Liver (tissue), 9 donors: ENCODE results near the gene CHAC1. TPM values are rescaled to one million over a fixed set of nuclear protein-coding genes. Genes with fewer than 3 reads are reported as not detected.

ENCODE experiments used
- DNase-seq: peaks from one replicate; pipeline ENCODE4 v3.0.0-alpha.2; 2017; ENCODE audit warnings: low spot score
- H3K27ac ChIP-seq, 2 donors: one replicate each; pipeline ENCODE4 v1.7.0; 2013; ENCODE audit warnings: inconsistent platforms in 2 of 2, low read length in 2 of 2, control low read depth in 1 of 2, low read depth in 1 of 2, mild to moderate bottlenecking in 1 of 2
- H3K27me3 ChIP-seq, 4 donors: one replicate each; pipeline versions ENCODE4 v1.6.1 to v1.7.0; 2013; ENCODE audit warnings: low read length in 3 of 4, inconsistent platforms in 1 of 4, mild to moderate bottlenecking in 1 of 4, moderate library complexity in 1 of 4; ENCODE audit not compliant: control insufficient read depth in 4 of 4, insufficient read depth in 4 of 4
- H3K36me3 ChIP-seq, 4 donors: one replicate each; pipeline versions ENCODE4 v1.6.1 to v1.7.0; 2013; ENCODE audit warnings: low read length in 3 of 4, mild to moderate bottlenecking in 3 of 4, low read depth in 1 of 4, moderate library complexity in 1 of 4; ENCODE audit not compliant: control insufficient read depth in 4 of 4, insufficient read depth in 3 of 4
- H3K4me1 ChIP-seq, 4 donors: one replicate each; pipeline versions ENCODE4 v1.6.1 to v1.7.0; 2013; ENCODE audit warnings: low read length in 3 of 4, mild to moderate bottlenecking in 3 of 4, moderate library complexity in 1 of 4; ENCODE audit not compliant: control insufficient read depth in 4 of 4, insufficient read depth in 4 of 4
- H3K4me3 ChIP-seq, 3 donors: one replicate each; pipeline versions ENCODE4 v1.6.1 to v1.7.0; 2013; ENCODE audit warnings: low read length in 3 of 3, control low read depth in 1 of 3, low read depth in 1 of 3, mild to moderate bottlenecking in 1 of 3
- H3K9ac ChIP-seq, 2 donors: one replicate each; pipeline ENCODE4 v1.7.0; 2013; ENCODE audit warnings: low read length in 2 of 2, mild to moderate bottlenecking in 2 of 2, moderate library complexity in 2 of 2, control low read depth in 1 of 2, low read depth in 1 of 2
- H3K9me3 ChIP-seq, 4 donors: one replicate each; pipeline versions ENCODE4 v1.6.1 to v1.7.0; 2013; ENCODE audit warnings: low read length in 3 of 4; ENCODE audit not compliant: control insufficient read depth in 4 of 4
- EGR1 ChIP-seq, 2 donors: IDR thresholded peaks; 2 replicates each; pipeline ENCODE4 v1.6.1; 2016 to 2018; ENCODE audit warnings: antibody characterized with exemption in 2 of 2, low read depth in 2 of 2
- FOXA1 ChIP-seq: IDR thresholded peaks from 2 replicates; pipeline ENCODE4 v1.6.1; 2016; ENCODE audit warnings: antibody characterized with exemption
- FOXA2 ChIP-seq: IDR thresholded peaks from 2 replicates; pipeline ENCODE4 v1.6.1; 2016; ENCODE audit warnings: antibody characterized with exemption
- GABPA ChIP-seq, 2 donors: IDR thresholded peaks in 1 of 2; conservative IDR thresholded peaks in 1 of 2; 2 replicates each; pipeline ENCODE4 v1.6.1; 2016; ENCODE audit warnings: antibody characterized with exemption in 2 of 2, mild to moderate bottlenecking in 1 of 2, moderate library complexity in 1 of 2
- HNF4A ChIP-seq, 2 donors: conservative IDR thresholded peaks; 2 replicates each; pipeline ENCODE4 v1.6.1; 2016; ENCODE audit warnings: antibody characterized with exemption in 2 of 2, mild to moderate bottlenecking in 2 of 2
- HNF4G ChIP-seq: IDR thresholded peaks from 2 replicates; pipeline ENCODE4 v1.6.1; 2016; ENCODE audit warnings: antibody characterized with exemption
- JUND ChIP-seq, 2 donors: IDR thresholded peaks; 2 replicates each; pipeline ENCODE4 v1.6.1; 2016; ENCODE audit warnings: antibody characterized with exemption in 2 of 2
- NR2F2 ChIP-seq: IDR thresholded peaks from 2 replicates; pipeline ENCODE4 v1.6.1; 2016; ENCODE audit warnings: antibody characterized with exemption
- RAD21 ChIP-seq, 2 donors: IDR thresholded peaks; 2 replicates each; pipeline ENCODE4 v1.6.1; 2016; ENCODE audit warnings: antibody characterized with exemption in 2 of 2, mild to moderate bottlenecking in 2 of 2
- RXRA ChIP-seq, 2 donors: IDR thresholded peaks; 2 replicates each; pipeline ENCODE4 v1.6.1; 2017 to 2018; ENCODE audit warnings: antibody characterized with exemption in 2 of 2, mild to moderate bottlenecking in 1 of 2
- SP1 ChIP-seq: IDR thresholded peaks from 2 replicates; pipeline ENCODE4 v1.6.1; 2018; ENCODE audit warnings: antibody characterized with exemption, mild to moderate bottlenecking
- TAF1 ChIP-seq: conservative IDR thresholded peaks from 2 replicates; pipeline ENCODE4 v1.6.1; 2016; ENCODE audit warnings: antibody characterized with exemption, mild to moderate bottlenecking
- YY1 ChIP-seq: IDR thresholded peaks from 2 replicates; pipeline ENCODE4 v1.6.1; 2016; ENCODE audit warnings: antibody characterized with exemption, mild to moderate bottlenecking
- WGBS: extraction: QIAGEN DNeasy Blood & Tissue Kit; methylation state at CpG from one replicate; pipeline ENCODE4 v1.1.7; 2013; 5-methylcytosine and 5-hydroxymethylcytosine counted together
- polyA plus RNA-seq, 2 donors: library from polyadenylated mRNA; stranded (reverse) in 1 of 2; unstranded in 1 of 2; fragments of 200-250 nt in 1 of 2; fragments of >200 nt in 1 of 2; fragmentation: Nextera tagmentation in 1 of 2; extraction: Ambion mirVana in 1 of 2; gene quantifications; one replicate each; pipeline versions ENCODE4 v1.2.1 to v1.2.3, GENCODE V29; 2013 to 2015
- total RNA-seq, 2 donors: library from RNA; depleted of rRNA; stranded (reverse); fragments of >200 nt; gene quantifications; one replicate each; pipeline ENCODE4 v1.2.3, GENCODE V29; 2014
- TF ChIP-seq, protein P1 (sequence below): IDR thresholded peaks from 2 replicates; pipeline ENCODE4 v1.6.1; 2016; ENCODE audit warnings: antibody characterized with exemption, mild to moderate bottlenecking
- TF ChIP-seq, protein P2 (sequence below): fragments of 150-350 bp; IDR thresholded peaks from 2 replicates; pipeline ENCODE4 v1.5.1; 2017; ENCODE audit warnings: improper control_type of control experiment, low read depth, low read length; ENCODE audit not compliant: missing input control
- TF ChIP-seq, protein P3 (sequence below): IDR thresholded peaks from 2 replicates; pipeline ENCODE4 v1.6.1; 2016; ENCODE audit warnings: antibody characterized with exemption
- TF ChIP-seq, protein P4 (sequence below): IDR thresholded peaks from 2 replicates; pipeline ENCODE4 v1.6.1; 2016; ENCODE audit warnings: antibody characterized with exemption
- TF ChIP-seq, protein P5 (sequence below): IDR thresholded peaks from 2 replicates; pipeline ENCODE4 v1.6.1; 2016; ENCODE audit warnings: antibody characterized with exemption
- donor health status: healthy.
- donor health status: healthy.
- donor health status: healthy.
- donor health status: healthy.
- donor health status: healthy.

Gene CHAC1
- total and polyA plus RNA-seq, 4 donors = 0.19 to 3.5 (median 1.1) TPM

DNA sequence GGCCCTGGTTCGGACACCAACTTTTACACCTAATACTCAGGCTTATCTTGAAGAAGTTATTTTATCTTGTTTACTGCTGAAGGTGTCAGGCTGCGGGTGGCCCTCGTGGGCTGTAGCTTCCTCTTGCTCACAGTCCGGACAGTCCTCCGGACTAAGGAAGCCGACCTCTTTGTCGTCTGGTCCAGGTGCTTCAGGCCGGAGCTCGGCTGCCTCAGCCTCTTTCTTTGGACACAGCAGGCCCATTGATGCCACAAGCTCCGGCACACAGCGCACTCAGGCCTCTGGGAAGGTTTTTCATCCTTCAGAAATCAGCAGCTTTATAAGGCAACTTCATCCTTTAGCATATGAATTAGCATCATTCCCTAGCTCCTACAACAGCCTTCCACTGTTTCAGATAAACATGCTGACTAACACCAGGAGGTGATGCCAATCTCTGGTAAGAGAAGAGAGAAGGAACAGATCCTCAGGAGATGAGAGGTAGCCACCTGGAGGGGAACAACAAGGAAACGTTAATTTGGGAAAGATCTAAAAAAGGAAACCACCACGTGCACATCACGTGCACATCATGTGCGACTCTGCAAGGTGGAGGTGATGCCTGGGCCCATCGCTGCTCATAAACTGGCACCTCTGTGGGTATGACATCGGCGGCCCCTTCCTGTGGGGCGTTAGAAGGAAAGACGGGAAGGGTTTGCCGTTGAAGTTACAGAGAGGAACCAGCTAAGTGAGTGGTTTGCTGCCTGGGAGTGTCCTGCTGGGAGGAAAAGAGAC lies 4.4 kb upstream of the CHAC1 start (continued):
- TF ChIP-seq, protein P1, sequence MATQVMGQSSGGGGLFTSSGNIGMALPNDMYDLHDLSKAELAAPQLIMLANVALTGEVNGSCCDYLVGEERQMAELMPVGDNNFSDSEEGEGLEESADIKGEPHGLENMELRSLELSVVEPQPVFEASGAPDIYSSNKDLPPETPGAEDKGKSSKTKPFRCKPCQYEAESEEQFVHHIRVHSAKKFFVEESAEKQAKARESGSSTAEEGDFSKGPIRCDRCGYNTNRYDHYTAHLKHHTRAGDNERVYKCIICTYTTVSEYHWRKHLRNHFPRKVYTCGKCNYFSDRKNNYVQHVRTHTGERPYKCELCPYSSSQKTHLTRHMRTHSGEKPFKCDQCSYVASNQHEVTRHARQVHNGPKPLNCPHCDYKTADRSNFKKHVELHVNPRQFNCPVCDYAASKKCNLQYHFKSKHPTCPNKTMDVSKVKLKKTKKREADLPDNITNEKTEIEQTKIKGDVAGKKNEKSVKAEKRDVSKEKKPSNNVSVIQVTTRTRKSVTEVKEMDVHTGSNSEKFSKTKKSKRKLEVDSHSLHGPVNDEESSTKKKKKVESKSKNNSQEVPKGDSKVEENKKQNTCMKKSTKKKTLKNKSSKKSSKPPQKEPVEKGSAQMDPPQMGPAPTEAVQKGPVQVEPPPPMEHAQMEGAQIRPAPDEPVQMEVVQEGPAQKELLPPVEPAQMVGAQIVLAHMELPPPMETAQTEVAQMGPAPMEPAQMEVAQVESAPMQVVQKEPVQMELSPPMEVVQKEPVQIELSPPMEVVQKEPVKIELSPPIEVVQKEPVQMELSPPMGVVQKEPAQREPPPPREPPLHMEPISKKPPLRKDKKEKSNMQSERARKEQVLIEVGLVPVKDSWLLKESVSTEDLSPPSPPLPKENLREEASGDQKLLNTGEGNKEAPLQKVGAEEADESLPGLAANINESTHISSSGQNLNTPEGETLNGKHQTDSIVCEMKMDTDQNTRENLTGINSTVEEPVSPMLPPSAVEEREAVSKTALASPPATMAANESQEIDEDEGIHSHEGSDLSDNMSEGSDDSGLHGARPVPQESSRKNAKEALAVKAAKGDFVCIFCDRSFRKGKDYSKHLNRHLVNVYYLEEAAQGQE = no peak

DNA sequence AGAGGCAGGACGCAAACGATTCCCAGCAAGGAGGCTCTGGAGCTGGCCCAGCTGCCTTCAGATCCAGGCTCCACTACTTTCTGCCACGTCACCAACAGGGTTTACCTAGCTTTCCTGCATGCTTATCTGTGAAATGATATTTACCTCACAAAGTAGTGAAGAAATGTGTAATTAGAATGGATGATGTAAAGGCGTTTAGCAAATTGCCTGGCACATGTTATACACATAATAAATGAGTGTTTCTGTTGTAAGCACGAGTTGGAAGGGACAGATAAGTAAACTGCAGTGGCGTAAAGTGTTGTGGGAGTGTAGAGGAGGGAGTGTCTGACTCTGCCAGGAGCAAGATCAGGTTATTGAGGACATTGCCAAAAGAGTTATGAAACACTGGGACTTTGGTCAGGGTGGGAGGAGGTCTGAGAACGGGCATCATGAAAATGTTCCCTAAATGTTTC lies 3.5 kb upstream of the CHAC1 start:
- Histone ChIP-seq H3K27ac (peak overlapping the region; percentile 88 to 92), H3K4me1 (peaks cover 8 to 45% (median 32%) of the 10 kb centered on the region in 4 donors), H3K9me3 (no peaks in the 10 kb centered on the region), H3K36me3 (no peaks in the 10 kb centered on the region), H3K9ac (peak overlapping the region in 1 of 2 donors; percentile 26), H3K27me3 (no peaks in the 10 kb centered on the region), H3K4me3 (no peak overlapping the region)
- TF ChIP-seq FOXA2 (peak; percentile 84), NR2F2 (no peak), TAF1 (no peak), SP1 (peak; percentile 91), HNF4G (peak; percentile 77), JUND (IDR thresholded peaks at IDR 0.05) (peak; percentile 49 to 78), HNF4A (conservative IDR thresholded peaks at IDR 0.05) (peak; percentile 93 to 95), YY1 (peak; percentile 75), RAD21 (IDR thresholded peaks at IDR 0.05) (peak; percentile 37), GABPA (IDR thresholded peaks at IDR 0.05 in 1 of 2, conservative IDR thresholded peaks at IDR 0.05 in 1 of 2) (peak in 1 of 2 donors; percentile 36), FOXA1 (peak; percentile 80), EGR1 (IDR thresholded peaks at IDR 0.05; ENCODE audit: low read depth in 2 of 2) (peak in 1 of 2 donors; percentile 49), RXRA (IDR thresholded peaks at IDR 0.05) (peak; percentile 69 to 88)
- TF ChIP-seq, protein P2, sequence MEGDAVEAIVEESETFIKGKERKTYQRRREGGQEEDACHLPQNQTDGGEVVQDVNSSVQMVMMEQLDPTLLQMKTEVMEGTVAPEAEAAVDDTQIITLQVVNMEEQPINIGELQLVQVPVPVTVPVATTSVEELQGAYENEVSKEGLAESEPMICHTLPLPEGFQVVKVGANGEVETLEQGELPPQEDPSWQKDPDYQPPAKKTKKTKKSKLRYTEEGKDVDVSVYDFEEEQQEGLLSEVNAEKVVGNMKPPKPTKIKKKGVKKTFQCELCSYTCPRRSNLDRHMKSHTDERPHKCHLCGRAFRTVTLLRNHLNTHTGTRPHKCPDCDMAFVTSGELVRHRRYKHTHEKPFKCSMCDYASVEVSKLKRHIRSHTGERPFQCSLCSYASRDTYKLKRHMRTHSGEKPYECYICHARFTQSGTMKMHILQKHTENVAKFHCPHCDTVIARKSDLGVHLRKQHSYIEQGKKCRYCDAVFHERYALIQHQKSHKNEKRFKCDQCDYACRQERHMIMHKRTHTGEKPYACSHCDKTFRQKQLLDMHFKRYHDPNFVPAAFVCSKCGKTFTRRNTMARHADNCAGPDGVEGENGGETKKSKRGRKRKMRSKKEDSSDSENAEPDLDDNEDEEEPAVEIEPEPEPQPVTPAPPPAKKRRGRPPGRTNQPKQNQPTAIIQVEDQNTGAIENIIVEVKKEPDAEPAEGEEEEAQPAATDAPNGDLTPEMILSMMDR = no peak
- TF ChIP-seq, protein P1 = peak; percentile 47
- TF ChIP-seq, protein P3, sequence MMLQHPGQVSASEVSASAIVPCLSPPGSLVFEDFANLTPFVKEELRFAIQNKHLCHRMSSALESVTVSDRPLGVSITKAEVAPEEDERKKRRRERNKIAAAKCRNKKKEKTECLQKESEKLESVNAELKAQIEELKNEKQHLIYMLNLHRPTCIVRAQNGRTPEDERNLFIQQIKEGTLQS = peak; percentile 56
- TF ChIP-seq, protein P4, sequence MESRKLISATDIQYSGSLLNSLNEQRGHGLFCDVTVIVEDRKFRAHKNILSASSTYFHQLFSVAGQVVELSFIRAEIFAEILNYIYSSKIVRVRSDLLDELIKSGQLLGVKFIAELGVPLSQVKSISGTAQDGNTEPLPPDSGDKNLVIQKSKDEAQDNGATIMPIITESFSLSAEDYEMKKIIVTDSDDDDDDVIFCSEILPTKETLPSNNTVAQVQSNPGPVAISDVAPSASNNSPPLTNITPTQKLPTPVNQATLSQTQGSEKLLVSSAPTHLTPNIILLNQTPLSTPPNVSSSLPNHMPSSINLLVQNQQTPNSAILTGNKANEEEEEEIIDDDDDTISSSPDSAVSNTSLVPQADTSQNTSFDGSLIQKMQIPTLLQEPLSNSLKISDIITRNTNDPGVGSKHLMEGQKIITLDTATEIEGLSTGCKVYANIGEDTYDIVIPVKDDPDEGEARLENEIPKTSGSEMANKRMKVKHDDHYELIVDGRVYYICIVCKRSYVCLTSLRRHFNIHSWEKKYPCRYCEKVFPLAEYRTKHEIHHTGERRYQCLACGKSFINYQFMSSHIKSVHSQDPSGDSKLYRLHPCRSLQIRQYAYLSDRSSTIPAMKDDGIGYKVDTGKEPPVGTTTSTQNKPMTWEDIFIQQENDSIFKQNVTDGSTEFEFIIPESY = peak; percentile 92
- TF ChIP-seq, protein P5, sequence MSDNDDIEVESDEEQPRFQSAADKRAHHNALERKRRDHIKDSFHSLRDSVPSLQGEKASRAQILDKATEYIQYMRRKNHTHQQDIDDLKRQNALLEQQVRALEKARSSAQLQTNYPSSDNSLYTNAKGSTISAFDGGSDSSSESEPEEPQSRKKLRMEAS = peak; percentile 85
- DNase-seq = no peak
- 27% methylated on average over 7 of the region's 7 CpGs for WGBS
